GM19023 (cell line): ENCODE data around the gene PIBF1.
A peak's percentile ranks its signal among the peaks of the same experiment; 100 is the strongest.

ENCODE experiments used
- ATAC-seq: cut with Tn5 transposase; IDR thresholded peaks from one replicate; pipeline ENCODE4 v1.9.1; 2021; ENCODE audit warnings: mild to moderate bottlenecking, moderate library complexity; ENCODE audit not compliant: unreplicated experiment

Gene PIBF1

DNA sequence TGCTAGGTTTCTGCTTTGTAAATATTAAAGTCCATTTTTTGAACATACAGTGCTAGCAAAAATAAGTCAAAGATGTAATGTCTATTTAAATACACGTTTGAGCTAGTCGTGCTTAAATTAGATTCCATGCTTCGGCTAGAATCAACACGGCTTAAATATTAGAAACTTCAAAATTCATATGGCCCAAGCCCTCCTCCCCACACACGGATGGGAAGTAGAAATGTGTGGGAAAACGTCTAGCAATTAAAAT lies 276.1 kb downstream of the PIBF1 start:
- ATAC-seq, result no peak

DNA sequence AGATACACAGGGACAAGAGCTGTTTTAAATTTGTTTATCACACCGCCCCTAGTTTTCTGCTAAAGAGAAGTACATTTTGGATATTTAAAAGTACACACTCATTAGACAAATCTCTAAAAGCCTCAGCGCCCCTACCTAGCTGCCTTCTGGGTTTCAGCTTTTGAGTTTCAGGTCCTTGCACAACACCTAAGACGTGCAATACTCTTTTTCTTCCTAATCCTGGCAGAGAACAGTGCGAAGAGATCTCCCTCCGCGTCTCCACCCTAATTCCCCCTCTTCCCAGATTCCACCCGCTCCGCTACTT lies 276.5 kb downstream of the PIBF1 start:
- peak; percentile 21 for ATAC-seq

- peak; percentile 98 for ATAC-seq
Measured at GRCh38 chr13:73058736-73059459, 277.0 kb downstream of the PIBF1 start, which contains the start of gene KLF5. Gene KLF5, plus strand, starts transcription at chr13:73059005. Its CDS starts 323 bp downstream, at chr13:73059328.

GRCh38 chr13:73059460-73060250 lies 277.7 kb downstream of the PIBF1 start:
- peak; percentile 30 for ATAC-seq

- ATAC-seq, result no peak
Measured at GRCh38 chr13:73060251-73061160, 278.6 kb downstream of the PIBF1 start.

- no peak for ATAC-seq
Measured at GRCh38 chr13:73061473-73061872, 279.5 kb downstream of the PIBF1 start.

GRCh38 chr13:73061876-73062275 lies 279.9 kb downstream of the PIBF1 start:
- no peak for ATAC-seq

GRCh38 chr13:73062468-73062867 lies 280.5 kb downstream of the PIBF1 start:
- ATAC-seq, result no peak

- no peak for ATAC-seq
Measured at GRCh38 chr13:73063166-73063565, 281.2 kb downstream of the PIBF1 start.

GRCh38 chr13:73065036-73065435 lies 283.1 kb downstream of the PIBF1 start:
- no peak for ATAC-seq

DNA sequence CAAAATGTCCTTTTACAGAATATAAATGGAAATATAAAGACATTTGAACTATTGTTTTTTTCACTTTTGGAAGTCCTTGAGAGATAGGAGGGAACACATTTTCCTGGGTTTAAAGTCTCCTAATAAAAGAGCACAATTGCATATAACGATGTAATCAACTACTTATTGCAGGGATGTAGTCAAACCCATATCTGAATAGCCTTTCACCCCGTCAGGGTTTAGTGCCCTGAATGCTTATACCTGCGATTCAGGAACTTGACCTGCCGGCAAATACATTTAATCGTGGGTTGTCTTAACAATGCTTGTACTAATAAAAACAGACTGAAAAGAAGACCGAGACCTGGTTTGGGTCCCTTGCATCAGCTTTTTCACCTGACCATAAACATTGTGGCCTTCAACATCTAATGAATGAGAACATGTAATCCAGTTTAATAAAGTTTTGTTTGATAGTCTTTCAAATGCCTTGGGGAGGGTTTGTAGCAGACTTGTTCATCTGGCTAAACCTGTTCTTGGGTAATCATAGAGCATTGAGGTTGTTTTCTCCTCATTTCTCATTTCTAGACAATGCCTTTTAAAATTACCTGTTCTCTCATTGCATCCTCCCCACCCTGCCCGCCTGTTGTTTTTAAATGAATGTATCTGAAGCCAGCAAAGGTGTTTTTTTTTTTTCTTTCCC lies 283.9 kb downstream of the PIBF1 start:
- ATAC-seq, result no peak
